Measurements from ENCODE around the gene ZNF143.
"Not testable (repeated sequence)": the region's sequence is repeated elsewhere in the genome, so short reads cannot be mapped to it uniquely, and the experiment has no call there.

ZNF143 gene

GRCh38 chr11:9498457-9499078, 37.8 kb downstream of the ZNF143 start:
- DNase-seq, result no peak

- DNase-seq, result no peak
Measured at GRCh38 chr11:9506489-9507276, 45.9 kb downstream of the ZNF143 start.

GRCh38 chr11:9507277-9507580, 46.4 kb downstream of the ZNF143 start:
- no peak for DNase-seq

GRCh38 chr11:9509041-9509440, 48.2 kb downstream of the ZNF143 start:
- no peak for DNase-seq

- no peak for DNase-seq
Measured at GRCh38 chr11:9512370-9513019, 51.7 kb downstream of the ZNF143 start.

- not testable (repeated sequence) for DNase-seq
Measured at GRCh38 chr11:9514576-9514975, 53.8 kb downstream of the ZNF143 start.

GRCh38 chr11:9516113-9516512, 55.3 kb downstream of the ZNF143 start:
- no peak for DNase-seq

- no peak for DNase-seq
Measured at GRCh38 chr11:9518835-9519410, 58.1 kb downstream of the ZNF143 start.

- no peak for DNase-seq
Measured at GRCh38 chr11:9524001-9524400, 63.2 kb downstream of the ZNF143 start.

GRCh38 chr11:9525116-9525515, 64.3 kb downstream of the ZNF143 start:
- no peak for DNase-seq

- no peak for DNase-seq
Measured at GRCh38 chr11:9527481-9528135, 66.8 kb downstream of the ZNF143 start.

- no peak for DNase-seq
Measured at GRCh38 chr11:9528136-9528501, 67.3 kb downstream of the ZNF143 start.

GRCh38 chr11:9528573-9529333, 67.9 kb downstream of the ZNF143 start:
- DNase-seq, result no peak

- no peak for DNase-seq
Measured at GRCh38 chr11:9529334-9529650, 68.5 kb downstream of the ZNF143 start.

GRCh38 chr11:9530020-9530621, 69.3 kb downstream of the ZNF143 start:
- DNase-seq, result no peak

- DNase-seq, result peak; percentile 46
Measured at GRCh38 chr11:9530901-9531625, 70.3 kb downstream of the ZNF143 start.

- DNase-seq, result no peak
Measured at GRCh38 chr11:9533058-9533457, 72.2 kb downstream of the ZNF143 start.

GRCh38 chr11:9533736-9534473, 73.1 kb downstream of the ZNF143 start:
- no peak for DNase-seq

GRCh38 chr11:9535189-9535781, 74.5 kb downstream of the ZNF143 start:
- peak; percentile 47 for DNase-seq

GRCh38 chr11:9538548-9538947, 77.7 kb downstream of the ZNF143 start:
- DNase-seq, result no peak

- not testable (repeated sequence) for DNase-seq
Measured at GRCh38 chr11:9549216-9549615, 88.4 kb downstream of the ZNF143 start.
